BLaER1 treated with 17β-estradiol and CSF1 and Interleukin-3, amounts not matched to agents 10 nM and 100 nM (cell line): ENCODE data around the gene ASTL.
A peak's percentile ranks its signal among the peaks of the same experiment; 100 is the strongest.

ENCODE experiments used
- H3K27ac ChIP-seq, 11 experiments: shearing (Covaris generic); formaldehyde crosslinking; 2 replicates each; pipeline ENCODE4 v1.8.1; 2022
- H3K27me3 ChIP-seq, 11 experiments: shearing (Covaris generic); formaldehyde crosslinking; 2 replicates each; pipeline ENCODE4 v1.8.1; 2022
- H3K36me3 ChIP-seq, 11 experiments: shearing (Covaris generic); formaldehyde crosslinking; 2 replicates each; pipeline ENCODE4 v1.8.1; 2022
- H3K4me1 ChIP-seq, 10 experiments: shearing (Covaris generic); formaldehyde crosslinking; 2 replicates each; pipeline ENCODE4 v1.8.1; 2022
- H3K4me2 ChIP-seq, 11 experiments: shearing (Covaris generic); formaldehyde crosslinking; 2 replicates each; pipeline ENCODE4 v1.8.1; 2022
- H3K4me3 ChIP-seq, 10 experiments: shearing (Covaris generic); formaldehyde crosslinking; 2 replicates each; pipeline ENCODE4 v1.8.1; 2022
- H3K9ac ChIP-seq, 11 experiments: shearing (Covaris generic); formaldehyde crosslinking; 2 replicates each; pipeline ENCODE4 v1.8.1; 2022
- H3K9me3 ChIP-seq, 11 experiments: shearing (Covaris generic); formaldehyde crosslinking; replicated peaks in 1 of 11; 2 replicates each; pipeline ENCODE4 v1.8.1; 2022
- H4K20me1 ChIP-seq, 11 experiments: shearing (Covaris generic); formaldehyde crosslinking; 2 replicates each; pipeline ENCODE4 v1.8.1; 2022
- Cebpa-rat ChIP-seq, 11 experiments: shearing (Covaris generic); IDR thresholded peaks; 2 replicates each; pipeline ENCODE4 v1.8.1; 2022

The ASTL gene

DNA sequence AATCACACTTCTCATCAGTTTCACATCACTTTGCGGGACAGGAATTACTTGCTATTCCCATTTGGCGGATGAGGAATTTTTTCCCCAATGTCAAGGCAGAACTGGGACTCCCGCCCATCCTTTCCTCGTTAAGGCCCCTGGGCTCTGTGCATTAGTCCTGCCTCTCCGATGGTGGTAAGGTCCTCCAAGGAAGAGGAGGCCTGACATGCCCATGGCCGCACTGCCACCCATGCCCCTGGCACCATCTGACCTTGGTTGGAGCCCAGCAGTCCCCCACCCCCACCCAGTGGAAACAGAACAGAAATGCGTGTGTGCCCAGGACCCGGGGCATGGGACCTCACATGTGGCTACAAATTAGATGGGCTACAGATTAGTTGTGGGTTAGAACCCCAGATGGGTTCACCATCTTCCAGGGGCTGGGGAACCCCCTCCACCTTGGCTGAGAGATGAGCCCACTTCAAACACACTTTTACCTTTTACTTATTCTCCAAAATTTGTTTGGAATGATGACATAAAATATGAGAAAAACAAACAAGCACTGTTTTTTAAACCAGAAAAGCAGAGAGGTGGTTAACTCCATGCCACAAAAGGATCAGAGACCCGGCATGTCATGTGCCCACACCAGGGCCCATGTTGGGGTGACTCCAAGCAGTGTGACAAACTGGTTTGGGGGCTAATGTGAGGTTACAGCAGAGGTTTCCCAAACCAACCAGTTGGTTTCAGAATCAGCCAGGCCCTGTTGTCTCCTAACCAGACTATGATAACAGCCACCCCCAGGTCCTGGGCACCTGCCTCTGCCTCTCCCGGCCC lies 17.9 kb upstream of the ASTL start:
- Histone ChIP-seq H3K9me3 (peaks cover 0 to 12% (median 10%) of the 10 kb centered on the region in 11 experiments; a peak in 13 of 22 replicates), H3K27me3 (no peaks in the 10 kb centered on the region), H3K36me3 (no peaks in the 10 kb centered on the region), H3K4me3 (no peak overlapping the region), H4K20me1 (no peaks in the 10 kb centered on the region), H3K27ac (no peak overlapping the region), H3K4me2 (peak overlapping the region in 9 of 11 experiments; percentile 16 to 72 (median 50); a peak in 14 of 22 replicates), H3K9ac (no peak overlapping the region), H3K4me1 (peaks cover 27 to 53% (median 48%) of the 10 kb centered on the region in 10 experiments)
- no peak for TF ChIP-seq Cebpa-rat (IDR thresholded peaks at IDR 0.05)

DNA sequence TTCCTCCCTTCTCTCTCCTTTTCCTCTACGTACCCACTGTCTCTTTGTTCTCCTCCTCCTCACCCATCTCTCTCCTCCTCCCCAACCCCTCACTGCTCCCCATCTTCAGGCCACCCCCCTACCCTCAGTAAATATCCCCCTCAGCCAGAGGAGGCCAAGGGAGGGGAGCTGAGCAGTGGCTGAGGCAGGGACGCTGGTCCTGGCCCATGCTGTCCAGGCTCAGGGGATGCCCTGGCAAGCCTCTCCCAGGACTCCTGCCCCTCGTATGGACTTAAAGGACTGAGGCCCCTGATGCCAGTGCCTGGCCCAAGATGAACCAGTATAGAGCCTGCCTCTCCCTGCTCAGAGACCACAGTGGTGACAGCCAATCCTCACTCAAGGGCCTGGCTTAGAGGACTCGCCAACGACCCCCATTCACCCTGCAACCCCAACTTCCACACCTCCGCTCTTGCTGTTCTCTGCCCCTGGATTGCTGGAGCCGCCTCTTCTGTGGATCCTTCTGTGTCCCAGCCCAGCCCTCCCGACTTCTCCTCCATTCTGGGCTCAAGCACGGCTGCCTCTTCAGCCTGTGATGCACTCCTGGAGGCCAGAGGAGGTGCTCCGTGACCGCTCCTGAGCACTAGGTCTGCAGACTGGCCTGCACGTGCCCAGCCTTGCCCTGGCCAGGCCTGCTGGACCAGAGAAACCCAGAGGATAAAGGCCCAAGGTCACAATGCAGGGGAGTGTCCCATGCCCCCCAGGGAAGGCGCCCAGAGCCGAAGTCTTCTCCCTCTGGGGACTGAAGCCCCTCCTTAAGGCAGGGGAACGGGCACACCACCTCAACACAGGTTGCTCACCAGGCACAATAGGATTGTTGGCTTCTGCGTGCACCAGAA lies 16.4 kb upstream of the ASTL start:
- peaks cover 32 to 67% (median 62%) of the 10 kb centered on the region in 10 experiments for H3K4me1 ChIP-seq
- TF ChIP-seq Cebpa-rat (IDR thresholded peaks at IDR 0.05): no peak

DNA sequence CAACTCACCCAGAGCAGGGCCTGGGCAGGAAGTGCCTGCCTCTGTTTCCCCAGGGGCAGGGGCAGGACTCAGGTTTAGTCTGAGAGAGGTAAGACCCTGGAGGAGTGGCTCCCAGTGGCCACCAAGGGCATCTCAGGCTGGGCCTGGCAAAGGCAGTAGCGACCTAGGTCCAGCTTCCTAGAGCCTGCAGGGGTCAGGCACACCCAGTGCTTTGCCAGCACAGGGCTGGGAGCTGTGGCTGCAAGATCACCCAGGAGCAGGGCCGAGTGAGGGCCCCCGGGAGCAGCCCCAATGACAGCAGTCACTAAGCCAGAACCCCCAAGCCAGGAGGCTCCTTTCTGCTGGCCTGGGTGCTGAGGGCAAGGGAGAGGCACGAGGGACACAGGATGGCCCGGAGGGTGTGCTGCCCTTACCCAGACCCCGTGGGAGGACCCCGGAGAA lies 15.7 kb upstream of the ASTL start:
- H3K27me3 ChIP-seq: no peaks in the 10 kb centered on the region
- no peak overlapping the region for H3K27ac ChIP-seq
- H4K20me1 ChIP-seq: no peaks in the 10 kb centered on the region
- no peak overlapping the region for H3K4me3 ChIP-seq
- H3K36me3 ChIP-seq: no peaks in the 10 kb centered on the region
- no peaks in the 10 kb centered on the region for H3K9me3 ChIP-seq
- no peak overlapping the region for H3K9ac ChIP-seq
- no peak for TF ChIP-seq Cebpa-rat (IDR thresholded peaks at IDR 0.05)
- 0 out of 22 replicates have a peak overlapping the region, but pooled peaks of 1 of the 11 experiments have one; percentile 7 for H3K4me2 ChIP-seq
- H3K4me1 ChIP-seq: peaks cover 40 to 74% (median 68%) of the 10 kb centered on the region in 10 experiments

More for the DNA sequence above, 16.4 kb upstream of the ASTL start:
- no peaks in the 10 kb centered on the region for H3K27me3 ChIP-seq
- no peak overlapping the region for H3K4me3 ChIP-seq
- H3K9ac ChIP-seq: no peak overlapping the region
- H3K4me2 ChIP-seq: no peak overlapping the region
- H3K9me3 ChIP-seq: no peaks in the 10 kb centered on the region
- no peaks in the 10 kb centered on the region for H3K36me3 ChIP-seq
- H4K20me1 ChIP-seq: no peaks in the 10 kb centered on the region
- H3K27ac ChIP-seq: no peak overlapping the region

DNA sequence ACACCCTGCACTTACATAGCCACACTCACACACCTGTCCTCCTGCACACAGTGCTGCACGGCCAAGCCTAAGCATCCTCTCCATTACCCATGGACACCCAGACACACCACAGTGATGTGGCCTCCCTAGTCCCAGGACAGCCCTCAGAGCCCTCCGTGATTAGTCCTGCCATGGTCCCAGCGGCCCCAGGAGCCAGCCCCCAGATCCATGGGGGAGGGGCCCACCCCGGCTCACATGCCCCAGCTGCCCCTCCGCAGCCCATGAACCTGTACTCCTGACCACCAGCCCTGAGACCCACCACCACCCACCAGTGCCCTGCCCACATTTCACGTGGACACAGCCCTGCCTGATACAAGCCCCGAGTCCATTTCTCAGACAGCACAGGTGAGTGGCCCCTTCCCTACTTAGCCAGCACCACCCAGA lies 15.0 kb upstream of the ASTL start:
- Histone ChIP-seq H4K20me1 (no peaks in the 10 kb centered on the region), H3K9ac (no peak overlapping the region), H3K36me3 (no peaks in the 10 kb centered on the region), H3K4me3 (no peak overlapping the region), H3K9me3 (no peaks in the 10 kb centered on the region), H3K27ac (no peak overlapping the region), H3K4me1 (peaks cover 43 to 79% (median 73%) of the 10 kb centered on the region in 10 experiments), H3K4me2 (peak overlapping the region in 3 of 11 experiments; percentile 2 to 12 (median 8); a peak in 1 of 22 replicates), H3K27me3 (no peaks in the 10 kb centered on the region)
- TF ChIP-seq Cebpa-rat (IDR thresholded peaks at IDR 0.05): no peak

DNA sequence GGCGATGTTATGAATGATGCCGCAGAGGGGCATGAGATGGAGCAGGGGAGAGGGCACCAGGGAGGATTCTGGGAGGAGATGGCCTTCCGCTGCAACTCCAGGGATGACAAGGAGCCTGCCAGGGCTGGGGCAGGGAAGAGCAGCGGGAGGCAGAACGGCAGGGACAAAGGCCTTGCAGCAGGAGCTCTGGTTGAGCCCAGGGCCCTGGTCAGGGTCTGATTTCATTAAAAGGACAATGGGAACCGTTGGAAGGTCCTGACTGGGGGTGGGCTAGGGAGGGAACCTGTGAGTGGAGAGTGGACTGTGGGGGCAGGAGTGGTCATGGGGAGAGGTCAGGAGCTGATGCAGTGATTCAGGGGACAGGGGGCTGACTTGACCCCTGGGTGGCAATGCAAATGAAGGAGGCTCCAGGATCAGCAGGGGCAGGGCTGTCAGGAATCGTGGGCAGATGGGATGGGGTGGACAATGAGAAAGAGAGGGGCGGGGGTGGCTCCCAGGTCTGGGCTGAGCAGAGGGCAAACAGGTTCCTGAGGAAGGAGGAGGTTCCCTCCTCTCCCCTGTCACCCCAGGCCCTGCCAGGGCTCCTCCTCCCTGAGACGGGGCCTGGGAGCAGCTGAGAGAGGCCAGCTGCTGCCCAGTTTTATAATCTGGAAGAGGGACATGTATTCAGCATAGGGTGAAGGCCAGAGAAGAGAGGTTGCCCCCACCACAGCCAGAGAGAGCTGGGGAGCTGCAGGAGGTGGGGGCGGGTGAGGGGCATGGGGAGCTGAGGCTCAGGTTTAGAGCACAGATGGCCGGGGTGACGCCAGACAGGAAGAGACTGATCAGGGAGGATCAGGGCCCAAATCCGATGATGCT lies 14.2 kb upstream of the ASTL start:
- Histone ChIP-seq H4K20me1 (no peaks in the 10 kb centered on the region), H3K27me3 (no peaks in the 10 kb centered on the region), H3K4me3 (no peak overlapping the region), H3K36me3 (no peaks in the 10 kb centered on the region), H3K4me2 (peak overlapping the region in 3 of 11 experiments; percentile 12 to 53 (median 32); a peak in 4 of 22 replicates), H3K9ac (no peak overlapping the region; a peak in 1 of 22 replicates), H3K9me3 (no peaks in the 10 kb centered on the region), H3K4me1 (peaks cover 43 to 80% (median 73%) of the 10 kb centered on the region in 10 experiments), H3K27ac (no peak overlapping the region)
- TF ChIP-seq Cebpa-rat (IDR thresholded peaks at IDR 0.05): no peak

DNA sequence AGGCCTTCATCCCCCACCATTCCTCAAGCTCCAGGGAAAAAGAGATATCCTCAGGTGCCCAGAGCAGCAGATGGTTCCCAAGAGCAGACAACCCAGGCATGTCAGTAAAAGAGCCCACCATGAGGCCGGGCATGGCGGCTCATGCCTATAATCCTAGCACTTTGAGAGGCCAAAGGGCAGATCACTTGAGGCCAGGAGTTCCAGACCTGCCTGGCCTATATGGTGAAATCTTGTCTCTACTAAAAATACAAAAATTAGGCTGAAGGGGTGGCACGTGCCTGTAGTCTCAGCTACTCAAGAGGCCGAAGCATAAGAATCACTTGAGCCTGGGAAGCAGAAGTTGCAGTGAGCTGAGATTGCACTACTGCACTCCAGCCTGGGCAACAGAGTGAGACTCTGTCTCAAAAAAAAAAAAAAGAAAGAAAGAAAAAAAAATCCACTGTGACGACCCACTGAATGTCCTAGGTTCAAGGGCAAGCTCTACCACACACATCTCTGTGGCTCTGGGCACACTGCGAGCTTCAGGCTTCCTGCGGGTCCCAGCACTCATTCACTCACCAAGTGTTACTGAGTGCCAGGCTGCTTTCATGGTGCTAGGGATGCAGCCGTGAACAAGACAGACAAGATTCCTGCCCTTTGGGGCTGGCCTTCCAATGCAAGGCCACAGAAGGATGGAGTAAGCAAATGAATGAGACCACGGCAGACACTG lies 13.4 kb upstream of the ASTL start:
- no peak overlapping the region for H3K9ac ChIP-seq
- H3K4me3 ChIP-seq: no peak overlapping the region
- H3K27me3 ChIP-seq: no peaks in the 10 kb centered on the region
- H4K20me1 ChIP-seq: no peaks in the 10 kb centered on the region
- no peak overlapping the region for H3K27ac ChIP-seq
- peak overlapping the region in 6 of 11 experiments; percentile 12 to 64 (median 40); a peak in 11 of 22 replicates for H3K4me2 ChIP-seq
- no peaks in the 10 kb centered on the region for H3K9me3 ChIP-seq
- H3K4me1 ChIP-seq: peaks cover 43 to 80% (median 73%) of the 10 kb centered on the region in 10 experiments
- H3K36me3 ChIP-seq: no peaks in the 10 kb centered on the region
- TF ChIP-seq Cebpa-rat (IDR thresholded peaks at IDR 0.05): no peak

DNA sequence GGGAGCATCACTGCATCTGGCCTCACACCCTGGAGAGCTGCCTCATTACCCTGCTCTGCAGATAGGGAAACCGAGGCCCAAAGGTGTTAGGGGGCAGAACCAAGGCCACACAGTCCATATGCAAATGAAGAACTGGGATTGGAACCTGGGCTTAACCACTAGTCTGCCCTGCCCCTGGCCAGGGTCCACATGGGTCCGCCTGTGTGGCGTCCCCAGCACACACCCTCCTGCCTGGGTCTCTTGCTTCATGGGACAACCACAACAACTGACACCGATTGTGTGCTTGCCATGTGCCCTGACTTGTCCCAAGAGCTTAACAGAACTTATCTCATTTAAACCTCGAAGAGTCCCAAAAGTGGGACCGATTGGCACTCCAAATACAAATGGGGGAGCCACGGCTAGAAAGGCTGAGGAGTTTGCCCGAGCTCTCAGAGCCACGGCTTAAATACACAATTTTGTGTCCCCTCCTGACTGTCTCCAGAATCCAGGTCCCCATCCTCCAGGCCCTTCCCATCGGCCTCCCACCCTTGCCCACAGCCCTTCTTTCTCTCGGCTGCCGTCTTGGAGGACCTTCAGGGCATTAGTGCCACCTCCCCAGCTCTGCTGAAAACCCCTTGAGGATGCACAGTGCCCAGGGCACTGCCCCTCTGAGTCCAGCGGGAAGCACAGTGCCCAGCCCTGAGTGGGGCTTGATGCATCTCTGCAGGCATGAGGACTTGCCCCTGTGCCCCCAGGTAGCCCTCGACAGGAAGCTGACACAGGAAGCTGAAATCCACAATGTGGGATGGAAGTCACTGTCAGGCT lies 12.7 kb upstream of the ASTL start:
- H3K9ac ChIP-seq: no peak overlapping the region
- H3K4me3 ChIP-seq: no peak overlapping the region
- no peaks in the 10 kb centered on the region for H4K20me1 ChIP-seq
- no peak for TF ChIP-seq Cebpa-rat (IDR thresholded peaks at IDR 0.05)
- H3K27me3 ChIP-seq: no peaks in the 10 kb centered on the region
- no peak overlapping the region for H3K27ac ChIP-seq
- no peaks in the 10 kb centered on the region for H3K9me3 ChIP-seq
- peaks cover 46 to 80% (median 73%) of the 10 kb centered on the region in 10 experiments for H3K4me1 ChIP-seq
- peak overlapping the region in 6 of 11 experiments; percentile 32 to 98 (median 46); a peak in 12 of 22 replicates for H3K4me2 ChIP-seq
- no peaks in the 10 kb centered on the region for H3K36me3 ChIP-seq
